GM12878 (cell line): ENCODE data around the gene NBPF3. TPM values are rescaled to one million over a fixed set of nuclear protein-coding genes. Genes with fewer than 3 reads are reported as not detected.

ENCODE experiments used
- ATAC-seq: fragments of 200-7000 bp; cut with Tn5 transposase; 3 replicates; pipeline ENCODE4 v1.9.1; 2020; ENCODE audit warnings: mild to moderate bottlenecking, moderate library complexity
- BruUV-seq: library from RNA; stranded (reverse); fragments of 400-500 nt; replicated peaks from 2 replicates; lab custom pipeline; 2021; lab: Mats Ljungman, UMichigan
- CTCF ChIA-PET: fragments of 300-600 bp; sonication (Branson Sonifier 250); formaldehyde crosslinking; extraction: SDS; loops from one replicate; lab custom pipeline; 2021; ENCODE audit warnings: inconsistent platforms; lab: Yijun Ruan, JAX
- POLR2A ChIA-PET: fragments of 350-600 bp; formaldehyde crosslinking; extraction: SDS; loops from one replicate; lab custom pipeline; 2021; ENCODE audit warnings: inconsistent platforms; lab: Charles Lee
- RAD21 ChIA-PET: fragments of 300-600 bp; sonication (Branson Sonifier 250); formaldehyde crosslinking; loops from one replicate; lab custom pipeline; 2023; ENCODE audit warnings: antibody characterized with exemption; ENCODE audit not compliant: unreplicated experiment; lab: Charles Lee
- SMC1A ChIA-PET: fragments of 300-600 bp; sonication (Branson Sonifier 250); formaldehyde crosslinking; loops from one replicate; lab custom pipeline; 2023; ENCODE audit not compliant: unreplicated experiment, uncharacterized antibody; lab: Charles Lee
- DNase-seq: peaks from one replicate; pipeline ENCODE4 v3.0.0-alpha.2; 2011; ENCODE audit warnings: low read depth, low spot score
- FAIRE-seq: peaks from 3 replicates; lab custom pipeline; 2011; peaks lifted over from hg19 to GRCh38; lab: Jason Lieb, UNC
- H2AFZ ChIP-seq: 2 replicates; pipeline ENCODE4 v1.6.0; 2011; ENCODE audit warnings: low read depth, low read length, control low read depth; ENCODE audit not compliant: control insufficient read depth
- H3K27ac ChIP-seq: 2 replicates; pipeline ENCODE4 v1.5.1; 2011; ENCODE audit warnings: control low read depth; ENCODE audit not compliant: control insufficient read depth, insufficient read depth
- H3K27me3 ChIP-seq, 2 experiments: replicated peaks in 1 of 2; 2 replicates each; pipeline versions ENCODE4 v1.6.0 to v1.6.1; 2011; ENCODE audit warnings: low read length in 1 of 2; ENCODE audit not compliant: control insufficient read depth in 2 of 2, insufficient read depth in 2 of 2
- H3K36me3 ChIP-seq, 2 experiments: 2 replicates each; pipeline ENCODE4 v1.5.1; 2011; ENCODE audit warnings: low read length in 1 of 2; ENCODE audit not compliant: control insufficient read depth in 2 of 2, insufficient read depth in 2 of 2
- H3K4me1 ChIP-seq: 2 replicates; pipeline ENCODE4 v1.6.1; 2011; ENCODE audit warnings: mild to moderate bottlenecking, low read length, moderate library complexity, mixed read lengths; ENCODE audit not compliant: control insufficient read depth, insufficient read depth
- H3K4me2 ChIP-seq: 2 replicates; pipeline ENCODE4 v1.6.0; 2011; ENCODE audit warnings: control low read depth; ENCODE audit not compliant: control insufficient read depth, insufficient read depth
- H3K4me3 ChIP-seq: fragments of 200-600 bp; sonication (generic); 2 replicates; pipeline ENCODE4 v1.5.1; 2016
- H3K79me2 ChIP-seq: 2 replicates; pipeline ENCODE4 v1.6.0; 2011; ENCODE audit warnings: low read length; ENCODE audit not compliant: control insufficient read depth, insufficient read depth
- H3K9ac ChIP-seq: 2 replicates; pipeline ENCODE4 v1.8.0; 2011; ENCODE audit warnings: low read length, control low read depth, mixed read lengths; ENCODE audit not compliant: control insufficient read depth, insufficient read depth
- H3K9me3 ChIP-seq: replicated peaks from 3 replicates; pipeline ENCODE4 v1.5.1; 2011; ENCODE audit warnings: mild to moderate bottlenecking, low read length; ENCODE audit not compliant: control insufficient read depth, insufficient read depth
- H4K20me1 ChIP-seq: 2 replicates; pipeline ENCODE4 v1.6.0; 2011; ENCODE audit not compliant: control insufficient read depth, insufficient read depth
- BACH1 ChIP-seq: fragments of 450-650 bp; IDR thresholded peaks from 2 replicates; pipeline ENCODE4 v1.6.1; 2017; ENCODE audit warnings: mild to moderate bottlenecking, borderline replicate concordance
- CBX3 ChIP-seq: fragments of 200-600 bp; sonication (generic); IDR thresholded peaks from 2 replicates; pipeline ENCODE4 v1.6.1; 2016; ENCODE audit warnings: low read depth, borderline replicate concordance
- CEBPB ChIP-seq, 2 experiments: fragments of 150-350 bp in 1 of 2; IDR thresholded peaks; 2 replicates each; pipeline ENCODE4 v1.6.1; 2012 to 2014; ENCODE audit warnings: low read depth in 2 of 2, low read length in 2 of 2, borderline replicate concordance in 1 of 2, inconsistent platforms in 1 of 2
- ETV6 ChIP-seq, 2 experiments: fragments of 450-650 bp in 1 of 2; IDR thresholded peaks in 1 of 2; conservative IDR thresholded peaks in 1 of 2; 2 replicates each; pipeline ENCODE4 v1.6.1; 2014; ENCODE audit warnings: antibody characterized with exemption in 1 of 2, borderline replicate concordance in 1 of 2, low read depth in 1 of 2, mild to moderate bottlenecking in 1 of 2, moderate library complexity in 1 of 2
- HDAC6 ChIP-seq: fragments of 200-600 bp; sonication (generic); IDR thresholded peaks from one replicate; pipeline ENCODE4 v1.8.0; 2017; ENCODE audit warnings: antibody characterized with exemption; ENCODE audit not compliant: unreplicated experiment
- MEF2A ChIP-seq: IDR thresholded peaks from 2 replicates; pipeline ENCODE4 v1.6.1; 2011; ENCODE audit warnings: low read depth, mild to moderate bottlenecking, low read length, moderate library complexity; ENCODE audit not compliant: insufficient read depth
- NBN ChIP-seq: fragments of 450-650 bp; IDR thresholded peaks from 2 replicates; pipeline ENCODE4 v1.6.1; 2016
- PML ChIP-seq: IDR thresholded peaks from 2 replicates; pipeline ENCODE4 v1.6.1; 2012; ENCODE audit warnings: low read length, inconsistent platforms
- POLR2AphosphoS2 ChIP-seq: IDR thresholded peaks from 2 replicates; pipeline ENCODE4 v1.6.1; 2011; ENCODE audit warnings: low read depth, mild to moderate bottlenecking, low read length, improper control_type of control experiment, moderate library complexity
- RFX5 ChIP-seq: IDR thresholded peaks from 2 replicates; pipeline ENCODE4 v1.6.1; 2011; ENCODE audit warnings: low read depth, low read length, improper control_type of control experiment
- SIX5 ChIP-seq: IDR thresholded peaks from 2 replicates; pipeline ENCODE4 v1.6.1; 2011; ENCODE audit warnings: mild to moderate bottlenecking, low read depth, low read length, moderate library complexity; ENCODE audit not compliant: severe bottlenecking
- STAT3 ChIP-seq: IDR thresholded peaks from 2 replicates; pipeline ENCODE4 v1.6.1; 2011; ENCODE audit warnings: low read depth, low read length, improper control_type of control experiment
- WGBS: methylation state at CpG from one replicate; pipeline ENCODE4 v1.1.6; 2016; ENCODE audit warnings: low lambda C conversion rate; ENCODE audit not compliant: insufficient replicate concordance, insufficient coverage; ENCODE audit errors: missing lambda C conversion rate; 5-methylcytosine and 5-hydroxymethylcytosine counted together
- in situ Hi-C: fragments of 300-500 bp; cut with MboI; formaldehyde crosslinking; loops from 9 replicates; pipeline ENCODE4 v1.14.3; 2018; ENCODE audit warnings: mixed read lengths
- intact Hi-C: fragments of 100-400 bp; cut with micrococcal nuclease; formaldehyde crosslinking; loops from one replicate; pipeline ENCODE4 v1.14.2; 2022; ENCODE audit not compliant: unreplicated experiment
- polyA plus RNA-seq, 11 experiments: library from polyadenylated mRNA; depleted of rRNA in 4 of 11; unstranded in 6 of 11; stranded (reverse) in 5 of 11; fragments of >200 nt; fragmentation: Nextera tagmentation in 4 of 11; fragmentation: Illumina TruSeq in 1 of 11; extraction: Ambion mirVana in 4 of 11; extraction: Trizol in 1 of 11; gene quantifications; 1 replicate in 1 of 11; 2 replicates in 10 of 11; pipeline versions ENCODE4 v1.2.1 to v1.2.3, GENCODE V29; 2011 to 2016; ENCODE audit warnings: inconsistent platforms in 2 of 11, missing spikeins in 2 of 11, low read depth in 1 of 11
- total RNA-seq, 4 experiments: library from RNA; depleted of rRNA in 3 of 4; stranded (reverse); fragments of >200 nt in 3 of 4; fragmentation: Illumina TruSeq in 1 of 4; extraction: Trizol in 1 of 4; gene quantifications; 2 replicates each; pipeline versions ENCODE4 v1.2.1 to v1.2.3, GENCODE V29; 2013 to 2021
- TF ChIP-seq, protein P1 (sequence below): IDR thresholded peaks from 2 replicates; pipeline ENCODE4 v1.6.1; 2011; ENCODE audit warnings: low read depth, mild to moderate bottlenecking, low read length, moderate library complexity, borderline replicate concordance; ENCODE audit errors: extremely low read depth
- TF ChIP-seq, protein P2 (sequence below): IDR thresholded peaks from 2 replicates; pipeline ENCODE4 v1.6.1; 2012; ENCODE audit warnings: improper control_type of control experiment, low read depth, low read length; ENCODE audit not compliant: insufficient replicate concordance

NBPF3 gene
- total and polyA plus RNA-seq, 10 of the 15 experiments (the other 5 are each of a cell fraction or from before 2014, with no cell fraction given), result 0.56 to 4.4 (median 2.7) TPM

DNA sequence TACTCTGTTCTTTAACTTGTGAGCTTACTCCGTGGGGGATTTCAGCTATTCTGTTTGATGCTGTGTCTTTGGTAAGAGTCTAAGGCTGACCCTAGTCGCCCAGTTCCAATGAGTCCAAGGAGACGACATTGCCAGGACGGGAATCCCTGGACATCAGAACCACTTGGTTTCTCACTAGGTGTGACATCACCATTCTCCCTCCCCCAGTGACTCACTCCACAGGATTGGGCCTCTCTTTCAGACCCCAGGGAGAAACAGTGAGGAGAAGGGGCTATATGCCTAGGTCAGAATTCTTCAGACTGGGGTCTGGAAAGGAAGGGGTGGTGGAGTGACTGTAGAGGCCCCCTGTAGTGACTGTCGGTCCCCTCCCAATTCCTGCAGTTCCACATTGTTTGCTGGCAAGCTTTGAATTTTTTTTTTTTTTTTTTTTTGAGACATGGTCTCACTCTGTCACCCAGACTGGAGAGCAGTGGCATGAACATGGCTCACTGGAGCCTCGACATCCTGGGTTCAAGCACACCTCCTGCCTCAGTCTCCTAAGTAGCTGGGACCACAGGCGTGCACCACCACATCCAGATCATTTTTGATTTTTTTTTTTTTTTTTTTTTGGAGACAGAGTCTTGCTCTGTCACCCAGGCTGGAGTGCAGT is 90.6 kb downstream of the NBPF3 start:
- H3K4me2 ChIP-seq, result no peak overlapping the region
- in situ Hi-C loops (no loop called here), intact Hi-C loops (no loop called here)
- ChIA-PET SMC1A (interaction anchor here (18.9 kb wide), 1 partner anchor 18 kb away, joined by 326 read pairs; the partner anchor contains the start of gene ALPL), CTCF (interaction anchor here (1.1 to 19.0 kb wide), 2 partner anchors 9 to 18 kb away, joined by 4 to 327 read pairs; partner anchors contain the start of gene ALPL), POLR2A (interaction anchor here (0.6 kb wide), 1 partner anchor 255 kb away, joined by 3 read pairs; no protein-coding TSS in a partner anchor), RAD21 (no interaction called here)
- no peak overlapping the region for H2AFZ ChIP-seq
- no peak for ATAC-seq
- no peak for FAIRE-seq
- H3K27ac ChIP-seq, result no peak overlapping the region
- 0% methylated on average over 7 of the region's 7 CpGs for WGBS
- no peaks in the 10 kb centered on the region for H3K4me1 ChIP-seq
- BruUV-seq, result no TSS peak
- H4K20me1 ChIP-seq, result no peaks in the 10 kb centered on the region
- no peaks in the 10 kb centered on the region for H3K36me3 ChIP-seq
- H3K27me3 ChIP-seq, result no peaks in the 10 kb centered on the region; a peak in 1 of 4 replicates
- H3K9ac ChIP-seq, result no peak overlapping the region
- H3K79me2 ChIP-seq, result no peaks in the 10 kb centered on the region
- no peak overlapping the region for H3K4me3 ChIP-seq
- no peak for DNase-seq
- H3K9me3 ChIP-seq, result no peaks in the 10 kb centered on the region
- TF ChIP-seq BACH1 (no peak), NBN (no peak), CBX3 (no peak), STAT3 (no peak), SIX5 (no peak), RFX5 (no peak), PML (no peak), POLR2AphosphoS2 (no peak), MEF2A (no peak), HDAC6 (no peak), CEBPB (IDR thresholded peaks at IDR 0.05; ENCODE audit: borderline replicate concordance in 1 of 2, low read depth in 2 of 2, low read length in 2 of 2) (no peak), ETV6 (conservative IDR thresholded peaks at IDR 0.05 in 1 of 2, IDR thresholded peaks at IDR 0.05 in 1 of 2; ENCODE audit: borderline replicate concordance in 1 of 2, low read depth in 1 of 2) (no peak)
- TF ChIP-seq, protein P1, sequence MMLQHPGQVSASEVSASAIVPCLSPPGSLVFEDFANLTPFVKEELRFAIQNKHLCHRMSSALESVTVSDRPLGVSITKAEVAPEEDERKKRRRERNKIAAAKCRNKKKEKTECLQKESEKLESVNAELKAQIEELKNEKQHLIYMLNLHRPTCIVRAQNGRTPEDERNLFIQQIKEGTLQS, result no peak
- TF ChIP-seq, protein P2, sequence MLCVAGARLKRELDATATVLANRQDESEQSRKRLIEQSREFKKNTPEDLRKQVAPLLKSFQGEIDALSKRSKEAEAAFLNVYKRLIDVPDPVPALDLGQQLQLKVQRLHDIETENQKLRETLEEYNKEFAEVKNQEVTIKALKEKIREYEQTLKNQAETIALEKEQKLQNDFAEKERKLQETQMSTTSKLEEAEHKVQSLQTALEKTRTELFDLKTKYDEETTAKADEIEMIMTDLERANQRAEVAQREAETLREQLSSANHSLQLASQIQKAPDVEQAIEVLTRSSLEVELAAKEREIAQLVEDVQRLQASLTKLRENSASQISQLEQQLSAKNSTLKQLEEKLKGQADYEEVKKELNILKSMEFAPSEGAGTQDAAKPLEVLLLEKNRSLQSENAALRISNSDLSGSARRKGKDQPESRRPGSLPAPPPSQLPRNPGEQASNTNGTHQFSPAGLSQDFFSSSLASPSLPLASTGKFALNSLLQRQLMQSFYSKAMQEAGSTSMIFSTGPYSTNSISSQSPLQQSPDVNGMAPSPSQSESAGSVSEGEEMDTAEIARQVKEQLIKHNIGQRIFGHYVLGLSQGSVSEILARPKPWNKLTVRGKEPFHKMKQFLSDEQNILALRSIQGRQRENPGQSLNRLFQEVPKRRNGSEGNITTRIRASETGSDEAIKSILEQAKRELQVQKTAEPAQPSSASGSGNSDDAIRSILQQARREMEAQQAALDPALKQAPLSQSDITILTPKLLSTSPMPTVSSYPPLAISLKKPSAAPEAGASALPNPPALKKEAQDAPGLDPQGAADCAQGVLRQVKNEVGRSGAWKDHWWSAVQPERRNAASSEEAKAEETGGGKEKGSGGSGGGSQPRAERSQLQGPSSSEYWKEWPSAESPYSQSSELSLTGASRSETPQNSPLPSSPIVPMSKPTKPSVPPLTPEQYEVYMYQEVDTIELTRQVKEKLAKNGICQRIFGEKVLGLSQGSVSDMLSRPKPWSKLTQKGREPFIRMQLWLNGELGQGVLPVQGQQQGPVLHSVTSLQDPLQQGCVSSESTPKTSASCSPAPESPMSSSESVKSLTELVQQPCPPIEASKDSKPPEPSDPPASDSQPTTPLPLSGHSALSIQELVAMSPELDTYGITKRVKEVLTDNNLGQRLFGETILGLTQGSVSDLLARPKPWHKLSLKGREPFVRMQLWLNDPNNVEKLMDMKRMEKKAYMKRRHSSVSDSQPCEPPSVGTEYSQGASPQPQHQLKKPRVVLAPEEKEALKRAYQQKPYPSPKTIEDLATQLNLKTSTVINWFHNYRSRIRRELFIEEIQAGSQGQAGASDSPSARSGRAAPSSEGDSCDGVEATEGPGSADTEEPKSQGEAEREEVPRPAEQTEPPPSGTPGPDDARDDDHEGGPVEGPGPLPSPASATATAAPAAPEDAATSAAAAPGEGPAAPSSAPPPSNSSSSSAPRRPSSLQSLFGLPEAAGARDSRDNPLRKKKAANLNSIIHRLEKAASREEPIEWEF, result no peak
